SW480 (cell line): ENCODE measurements around the gene CCM2L.

Source experiments
- DNase-seq: peaks from one replicate; pipeline ENCODE4 v3.0.0-alpha.2; 2016; ENCODE audit warnings: low spot score

CCM2L gene

DNA sequence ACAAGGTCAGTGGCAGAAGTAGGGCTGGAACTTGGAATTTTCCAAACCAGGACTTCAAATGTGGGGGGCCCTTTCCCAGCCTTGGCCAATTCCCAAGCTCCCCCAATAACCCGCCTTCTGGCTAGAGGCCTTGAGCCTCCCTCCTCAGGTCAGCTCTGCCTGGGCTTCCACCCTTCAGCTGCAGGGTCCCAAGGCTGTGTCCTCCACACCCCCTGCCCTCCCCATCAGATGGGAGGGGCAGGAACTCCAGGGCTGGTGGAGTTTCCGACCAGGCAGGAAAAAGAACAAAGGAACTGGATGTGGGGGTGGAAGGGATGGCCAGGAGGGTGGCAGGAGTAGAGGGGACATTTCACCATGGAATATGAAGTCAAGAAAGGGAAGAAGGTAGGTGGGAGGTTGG lies at the start of gene CCM2L:
TSS of gene CCM2L (plus strand) at position 338 of the 400 bp plus-strand sequence. CDS start at position 355, 17 bp downstream.
- DNase-seq: no peak

- DNase-seq: no peak
Observed at GRCh38 chr20:31962761-31963160, 47.5 kb upstream of the CCM2L start.

DNA sequence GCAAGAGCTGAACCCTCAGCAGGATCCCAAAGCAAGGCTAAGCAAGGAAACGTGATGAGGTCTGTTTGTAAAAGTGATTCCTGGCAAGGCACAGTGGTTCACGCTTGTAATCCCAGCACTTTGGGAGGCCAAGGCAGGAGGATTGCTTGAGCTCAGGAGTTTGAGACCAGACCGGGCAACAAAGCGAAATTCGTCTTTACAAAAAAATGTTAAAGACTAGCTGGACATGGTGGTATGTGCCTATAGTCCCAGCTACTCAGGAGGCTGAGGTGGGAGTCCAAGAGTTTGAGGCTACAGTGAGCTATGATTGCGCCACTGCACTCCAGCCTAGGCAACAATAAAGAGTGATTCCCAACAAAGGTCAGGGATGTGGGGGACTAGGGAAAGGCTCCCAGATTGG lies 46.3 kb upstream of the CCM2L start:
- no peak for DNase-seq

GRCh38 chr20:31966991-31967655 lies 43.1 kb upstream of the CCM2L start:
- DNase-seq: no peak

DNA sequence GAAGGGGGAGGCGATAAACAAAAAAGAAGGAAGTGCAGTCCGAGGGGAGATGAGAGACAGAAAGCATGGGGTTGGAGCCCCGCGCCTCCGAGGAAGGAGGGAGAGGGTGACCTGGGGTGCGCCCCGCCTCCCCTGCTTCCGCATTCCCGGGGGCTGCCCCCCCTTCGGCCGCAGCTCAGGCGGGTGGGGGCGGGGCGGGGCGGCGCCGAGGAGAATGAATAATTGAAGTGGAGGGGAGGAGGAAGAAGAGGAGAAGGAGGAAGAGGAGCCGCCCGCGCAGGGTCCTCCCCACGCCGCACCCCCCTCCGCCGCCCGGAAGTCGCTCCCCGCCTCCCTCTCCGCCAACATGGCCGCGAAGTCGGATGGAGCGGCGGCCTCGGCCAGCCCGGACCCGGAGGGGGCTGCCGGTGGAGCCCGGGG lies 42.4 kb upstream of the CCM2L start, which contains the start of gene XKR7:
TSS of gene XKR7 (plus strand) at position 322 of the 420 bp plus-strand sequence. CDS start at position 347, 25 bp downstream.
- no peak for DNase-seq

DNA sequence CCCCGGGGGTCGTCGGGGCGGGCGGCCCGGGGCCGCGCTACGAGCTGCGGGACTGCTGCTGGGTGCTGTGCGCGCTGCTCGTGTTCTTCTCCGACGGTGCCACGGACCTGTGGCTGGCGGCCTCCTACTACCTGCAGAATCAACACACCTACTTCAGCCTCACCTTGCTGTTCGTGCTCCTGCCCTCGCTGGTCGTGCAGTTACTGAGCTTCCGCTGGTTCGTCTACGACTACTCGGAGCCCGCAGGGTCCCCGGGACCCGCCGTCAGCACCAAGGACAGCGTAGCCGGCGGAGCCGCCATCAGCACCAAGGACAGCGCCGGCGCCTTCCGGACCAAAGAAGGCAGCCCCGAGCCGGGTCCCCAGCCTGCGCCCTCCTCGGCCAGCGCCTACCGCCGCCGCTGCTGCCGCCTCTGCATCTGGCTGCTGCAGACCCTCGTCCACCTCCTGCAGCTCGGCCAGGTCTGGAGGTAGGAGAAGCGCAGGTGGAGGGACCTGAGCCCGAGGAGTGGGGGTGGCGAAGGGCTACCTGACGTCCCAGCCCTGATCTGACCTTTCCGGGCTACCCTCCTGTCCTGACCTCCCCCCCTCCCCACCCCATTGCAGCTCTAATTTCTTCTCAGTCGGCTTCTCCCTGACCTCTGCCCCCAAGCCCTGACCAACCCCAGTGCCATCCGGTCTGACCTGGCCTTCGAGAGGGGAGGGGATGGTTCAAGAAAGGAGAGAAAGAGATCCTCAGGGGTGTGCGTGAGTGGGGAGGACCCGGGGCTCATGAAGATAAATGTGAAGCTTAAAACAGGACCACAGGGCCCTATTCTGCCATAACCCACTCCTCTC lies 41.7 kb upstream of the CCM2L start:
- DNase-seq: peak; percentile 75

GRCh38 chr20:31969991-31970390 lies 40.2 kb upstream of the CCM2L start:
- no peak for DNase-seq

DNA sequence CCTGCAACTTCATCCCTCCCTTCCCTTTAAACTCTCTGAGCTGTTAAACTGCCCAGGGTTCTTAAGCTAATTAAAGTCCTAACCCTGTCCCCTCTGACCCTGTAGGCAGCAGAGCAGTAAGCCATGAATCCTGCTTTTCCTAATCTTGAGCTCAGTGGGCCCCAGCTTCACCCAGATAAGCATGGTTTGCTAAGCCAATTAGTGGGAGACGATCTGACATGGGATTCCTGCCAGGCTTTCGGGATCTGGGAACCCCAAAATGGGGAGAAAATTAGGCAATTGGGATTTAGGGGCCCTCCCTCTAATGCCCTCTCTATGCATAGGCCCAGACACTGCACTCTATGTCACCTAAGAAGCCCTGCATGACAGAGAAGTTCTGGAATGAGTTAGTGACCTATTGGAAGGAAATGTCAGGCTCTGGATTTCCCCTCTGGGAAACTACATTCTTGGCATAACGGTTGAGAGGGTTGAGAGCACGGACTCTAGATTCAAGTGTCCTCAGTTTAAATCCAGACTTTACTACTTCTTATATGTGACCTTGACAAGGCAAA lies 37.7 kb upstream of the CCM2L start:
- no peak for DNase-seq

DNA sequence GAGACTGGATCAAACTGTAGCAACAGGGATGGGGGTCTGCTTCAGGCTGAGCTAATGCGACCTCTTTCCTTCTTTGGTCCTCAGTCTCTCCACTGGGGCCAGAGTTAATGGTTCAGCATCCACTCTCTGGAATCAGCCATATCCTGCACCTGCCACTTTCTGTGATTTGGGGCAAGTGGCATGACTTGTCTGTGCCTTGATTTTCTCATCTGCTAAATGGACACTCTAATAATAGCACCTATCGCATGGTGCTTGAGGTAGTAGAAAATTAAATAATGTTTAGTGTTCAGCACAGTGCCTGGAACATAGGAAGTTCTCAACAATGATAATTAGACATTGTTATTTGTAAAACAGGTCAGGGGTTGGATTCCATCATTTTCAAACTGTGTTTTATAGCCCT lies 35.9 kb upstream of the CCM2L start:
- no peak for DNase-seq

DNA sequence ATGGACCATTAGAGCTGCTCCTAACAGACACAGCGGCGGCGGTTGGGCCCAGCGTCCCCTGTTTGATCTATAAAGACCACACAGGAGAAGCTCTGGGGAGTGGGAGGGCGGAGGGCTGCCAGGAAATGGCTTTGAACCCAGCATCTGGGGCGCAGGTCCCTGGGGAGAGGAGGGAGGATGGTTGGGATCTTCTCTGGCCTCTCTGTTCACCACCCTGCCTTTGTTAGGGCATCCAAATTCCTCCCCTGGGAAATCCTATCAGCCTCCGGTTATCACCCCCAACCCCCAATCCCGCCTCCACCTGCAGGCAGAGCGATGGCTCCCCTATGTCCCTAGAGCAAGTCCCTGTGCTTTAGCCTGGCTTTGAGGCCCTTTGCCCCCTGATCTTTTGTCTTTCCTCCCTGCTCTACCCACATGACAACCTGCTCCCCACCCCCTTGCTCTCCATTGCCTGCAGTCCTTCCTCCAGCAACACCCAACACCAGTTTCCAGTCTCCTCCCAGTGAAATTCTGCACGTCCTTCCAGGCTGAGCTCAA lies 35.2 kb upstream of the CCM2L start:
- DNase-seq: no peak

GRCh38 chr20:31975874-31976273 lies 34.4 kb upstream of the CCM2L start:
- DNase-seq: no peak

DNA sequence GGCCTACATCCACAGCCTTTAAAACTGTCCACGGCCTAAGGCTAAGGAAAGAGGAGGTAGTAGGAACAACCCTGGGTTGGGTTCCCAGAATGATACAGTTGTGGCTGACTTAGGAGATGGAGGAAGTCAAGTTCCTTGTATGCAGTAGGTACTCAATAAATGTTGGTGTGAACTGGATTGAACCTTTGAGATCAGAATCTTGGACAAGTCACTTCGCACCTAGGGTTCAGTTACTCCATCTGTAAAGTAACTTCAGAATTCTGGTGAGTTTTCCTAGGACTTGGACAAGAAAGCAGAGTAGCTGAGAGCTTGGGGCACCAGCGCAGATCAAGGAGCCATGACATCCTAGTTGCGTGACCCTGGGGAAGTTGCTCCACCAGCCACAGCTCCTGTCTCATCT lies 33.2 kb upstream of the CCM2L start:
- no peak for DNase-seq

- no peak for DNase-seq
Observed at GRCh38 chr20:31979713-31980426, 30.4 kb upstream of the CCM2L start.

- no peak for DNase-seq
Observed at GRCh38 chr20:31981784-31982183, 28.5 kb upstream of the CCM2L start.

DNA sequence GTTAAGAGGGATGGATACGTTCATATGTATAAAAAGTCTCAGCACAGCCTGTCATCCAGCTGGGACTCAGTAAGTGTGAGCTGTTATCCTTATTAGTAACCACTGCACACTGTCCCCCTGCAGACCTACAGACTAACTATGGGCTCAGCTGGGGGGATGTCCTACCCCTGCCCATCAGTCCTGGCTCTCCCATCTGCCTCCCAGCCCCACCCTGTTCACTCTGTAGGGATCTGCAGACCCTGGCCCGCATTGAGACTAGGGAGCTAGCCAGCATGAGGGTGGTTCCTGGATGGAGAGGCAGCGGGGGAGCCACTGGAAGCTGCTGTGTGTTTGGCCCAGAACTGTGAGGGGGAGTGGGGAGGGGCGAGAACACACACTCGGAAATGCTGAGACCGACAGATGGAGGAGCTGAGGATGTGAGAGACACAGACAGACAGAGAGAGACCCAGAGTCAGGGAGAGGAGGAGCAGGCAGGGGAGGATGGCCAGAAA lies 25.2 kb upstream of the CCM2L start:
- no peak for DNase-seq

- no peak for DNase-seq
Observed at GRCh38 chr20:31987744-31988143, 22.5 kb upstream of the CCM2L start.

- DNase-seq: no peak
Observed at GRCh38 chr20:31988430-31989015, 21.7 kb upstream of the CCM2L start.

GRCh38 chr20:31989030-31989645 lies 21.1 kb upstream of the CCM2L start:
- DNase-seq: no peak

GRCh38 chr20:31990641-31991338 lies 19.4 kb upstream of the CCM2L start:
- no peak for DNase-seq

GRCh38 chr20:31991339-31991705 lies 18.9 kb upstream of the CCM2L start:
- no peak for DNase-seq

GRCh38 chr20:31992086-31992485 lies 18.2 kb upstream of the CCM2L start:
- no peak for DNase-seq
